HepG2 (cell line): ENCODE results near the gene TMC8. TPM values are rescaled to one million over a fixed set of nuclear protein-coding genes. Genes with fewer than 3 reads are reported as not detected.
A peak's percentile ranks its signal among the peaks of the same experiment; 100 is the strongest.

Experiments
- MNT ChIP-seq: fragments of 450-650 bp; IDR thresholded peaks from 2 replicates; pipeline ENCODE4 v1.6.1; 2016
- MTA3 ChIP-seq: sonication (generic); formaldehyde crosslinking; IDR thresholded peaks from 2 replicates; pipeline ENCODE4 v1.4.0; 2020; ENCODE audit warnings: missing genetic modification reagents
- PAF1 ChIP-seq: IDR thresholded peaks from 2 replicates; pipeline ENCODE4 v1.6.1; 2016; ENCODE audit warnings: missing genetic modification reagents, missing compliant biosample characterization
- PRDM10 ChIP-seq: sonication (generic); formaldehyde crosslinking; IDR thresholded peaks from 2 replicates; pipeline ENCODE4 v1.4.0; 2020; ENCODE audit warnings: low read depth, missing genetic modification reagents
- PRMT3 ChIP-seq: sonication (generic); formaldehyde crosslinking; IDR thresholded peaks from 2 replicates; pipeline ENCODE4 v1.8.1; 2022; ENCODE audit warnings: low read depth, mild to moderate bottlenecking, moderate library complexity, missing genetic modification reagents, borderline replicate concordance
- SOX6 ChIP-seq, 2 experiments: fragments of 450-650 bp in 1 of 2; sonication (generic) in 1 of 2; formaldehyde crosslinking in 1 of 2; IDR thresholded peaks; 2 replicates each; pipeline versions ENCODE4 v1.4.0 to v1.6.1; 2017 to 2020; ENCODE audit warnings: antibody characterized with exemption in 1 of 2, mild to moderate bottlenecking in 1 of 2, missing genetic modification reagents in 1 of 2
- TCF7 ChIP-seq: sonication (generic); IDR thresholded peaks from 2 replicates; pipeline ENCODE4 v1.6.1; 2016; ENCODE audit warnings: antibody characterized with exemption, low read depth
- TGIF2 ChIP-seq: IDR thresholded peaks from 2 replicates; pipeline ENCODE4 v1.6.1; 2016; ENCODE audit warnings: control low read depth, missing compliant biosample characterization
- ZNF3 ChIP-seq: IDR thresholded peaks from 2 replicates; pipeline ENCODE4 v1.7.0; 2017; ENCODE audit warnings: inconsistent platforms
- ZNF510 ChIP-seq: sonication (generic); formaldehyde crosslinking; IDR thresholded peaks from 2 replicates; pipeline ENCODE4 v1.4.0; 2020; ENCODE audit warnings: low read depth, mild to moderate bottlenecking, missing genetic modification reagents
- ZNF709 ChIP-seq: sonication (generic); formaldehyde crosslinking; IDR thresholded peaks from 2 replicates; pipeline ENCODE4 v1.5.0; 2020; ENCODE audit warnings: mild to moderate bottlenecking, missing genetic modification reagents
- ZNF720 ChIP-seq: sonication (generic); formaldehyde crosslinking; IDR thresholded peaks from 2 replicates; pipeline ENCODE4 v1.4.0; 2020; ENCODE audit warnings: missing genetic modification reagents
- ZNF75D ChIP-seq: sonication (generic); formaldehyde crosslinking; IDR thresholded peaks from 2 replicates; pipeline ENCODE4 v1.8.1; 2023; ENCODE audit warnings: missing genetic modification reagents, mild to moderate bottlenecking, borderline replicate concordance
- ZNF775 ChIP-seq: sonication (generic); formaldehyde crosslinking; IDR thresholded peaks from 2 replicates; pipeline ENCODE4 v1.4.0; 2020; ENCODE audit warnings: missing genetic modification reagents, mild to moderate bottlenecking, moderate library complexity, borderline replicate concordance
- polyA plus RNA-seq, 8 experiments: library from polyadenylated mRNA; depleted of rRNA in 3 of 8; stranded (reverse) in 7 of 8; unstranded in 1 of 8; fragments of >200 nt; fragmentation: Illumina TruSeq in 4 of 8; extraction: Trizol in 4 of 8; gene quantifications; 2 replicates each; pipeline versions ENCODE4 v1.2.1 to v1.2.3, GENCODE V29; 2011 to 2016; ENCODE audit warnings: low read depth in 4 of 8, missing spikeins in 1 of 8, mixed read lengths in 1 of 8; ENCODE audit not compliant: insufficient read depth in 1 of 8
- total RNA-seq, 5 experiments: library from RNA; depleted of rRNA; stranded (reverse); fragments of >200 nt; fragmentation: Illumina TruSeq; extraction: Trizol; gene quantifications; 2 replicates each; pipeline ENCODE4 v1.2.3, GENCODE V29; 2016; ENCODE audit warnings: low read depth in 1 of 5
- TF ChIP-seq, protein P1 (sequence below): sonication (generic); formaldehyde crosslinking; IDR thresholded peaks from 2 replicates; pipeline ENCODE4 v1.8.0; 2022; ENCODE audit warnings: mild to moderate bottlenecking, missing genetic modification reagents, moderate library complexity
- TF ChIP-seq, protein P2 (sequence below): sonication (generic); formaldehyde crosslinking; IDR thresholded peaks from 2 replicates; pipeline ENCODE4 v1.4.0; 2020; ENCODE audit warnings: missing genetic modification reagents, borderline replicate concordance
- TF ChIP-seq, protein P3 (sequence below): sonication (generic); formaldehyde crosslinking; IDR thresholded peaks from 2 replicates; pipeline ENCODE4 v1.8.0; 2022; ENCODE audit warnings: mild to moderate bottlenecking, missing genetic modification reagents, borderline replicate concordance

TMC8 gene
- total and polyA plus RNA-seq, 2 of the 13 experiments (the other 11 are each of a cell fraction or from before 2014, with no cell fraction given), result 0.53 to 7.8 TPM

DNA sequence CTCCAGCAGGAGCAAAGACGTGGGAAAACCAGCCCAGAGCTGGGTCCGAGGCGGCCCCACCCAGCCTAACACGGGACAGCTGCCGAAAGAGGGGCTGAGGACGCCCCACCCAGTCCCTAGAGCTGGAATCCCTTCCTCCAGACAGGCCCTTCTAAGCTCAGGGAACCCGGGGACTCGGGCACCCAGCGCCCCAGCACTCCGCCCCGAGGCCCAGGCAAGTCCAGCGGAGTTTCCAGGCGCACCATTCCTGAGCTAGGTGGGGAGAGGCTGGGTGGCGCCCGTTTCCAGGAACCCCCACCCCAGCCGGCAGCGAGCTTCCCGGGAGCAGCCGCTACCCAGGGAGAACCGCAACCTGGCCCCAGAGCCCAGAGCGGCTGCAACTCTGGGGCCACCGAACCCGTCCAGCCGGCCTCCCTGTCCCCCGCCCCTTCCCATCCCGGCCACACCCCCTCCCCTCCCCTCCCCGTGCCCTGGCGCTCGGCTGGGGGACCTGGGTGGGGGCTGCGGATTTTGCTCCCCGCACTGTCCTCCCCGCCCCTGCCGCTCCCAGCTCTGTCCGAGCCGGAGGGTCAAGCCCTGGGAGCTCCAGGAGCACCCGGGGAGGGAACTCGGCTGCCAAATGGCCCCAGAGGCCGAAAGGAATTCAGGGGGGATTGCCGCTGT is 2.6 kb upstream of the TMC8 start (continued):
- no peak for TF ChIP-seq SOX6 (IDR thresholded peaks at IDR 0.05)
- TF ChIP-seq SOX6 (CRISPR knock-in tag; IDR thresholded peaks at IDR 0.05), result no peak
- TF ChIP-seq ZNF709 (CRISPR knock-in tag), result no peak
- TF ChIP-seq, protein P1, sequence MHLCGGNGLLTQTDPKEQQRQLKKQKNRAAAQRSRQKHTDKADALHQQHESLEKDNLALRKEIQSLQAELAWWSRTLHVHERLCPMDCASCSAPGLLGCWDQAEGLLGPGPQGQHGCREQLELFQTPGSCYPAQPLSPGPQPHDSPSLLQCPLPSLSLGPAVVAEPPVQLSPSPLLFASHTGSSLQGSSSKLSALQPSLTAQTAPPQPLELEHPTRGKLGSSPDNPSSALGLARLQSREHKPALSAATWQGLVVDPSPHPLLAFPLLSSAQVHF (CRISPR knock-in tag), result no peak
- TF ChIP-seq, protein P2, sequence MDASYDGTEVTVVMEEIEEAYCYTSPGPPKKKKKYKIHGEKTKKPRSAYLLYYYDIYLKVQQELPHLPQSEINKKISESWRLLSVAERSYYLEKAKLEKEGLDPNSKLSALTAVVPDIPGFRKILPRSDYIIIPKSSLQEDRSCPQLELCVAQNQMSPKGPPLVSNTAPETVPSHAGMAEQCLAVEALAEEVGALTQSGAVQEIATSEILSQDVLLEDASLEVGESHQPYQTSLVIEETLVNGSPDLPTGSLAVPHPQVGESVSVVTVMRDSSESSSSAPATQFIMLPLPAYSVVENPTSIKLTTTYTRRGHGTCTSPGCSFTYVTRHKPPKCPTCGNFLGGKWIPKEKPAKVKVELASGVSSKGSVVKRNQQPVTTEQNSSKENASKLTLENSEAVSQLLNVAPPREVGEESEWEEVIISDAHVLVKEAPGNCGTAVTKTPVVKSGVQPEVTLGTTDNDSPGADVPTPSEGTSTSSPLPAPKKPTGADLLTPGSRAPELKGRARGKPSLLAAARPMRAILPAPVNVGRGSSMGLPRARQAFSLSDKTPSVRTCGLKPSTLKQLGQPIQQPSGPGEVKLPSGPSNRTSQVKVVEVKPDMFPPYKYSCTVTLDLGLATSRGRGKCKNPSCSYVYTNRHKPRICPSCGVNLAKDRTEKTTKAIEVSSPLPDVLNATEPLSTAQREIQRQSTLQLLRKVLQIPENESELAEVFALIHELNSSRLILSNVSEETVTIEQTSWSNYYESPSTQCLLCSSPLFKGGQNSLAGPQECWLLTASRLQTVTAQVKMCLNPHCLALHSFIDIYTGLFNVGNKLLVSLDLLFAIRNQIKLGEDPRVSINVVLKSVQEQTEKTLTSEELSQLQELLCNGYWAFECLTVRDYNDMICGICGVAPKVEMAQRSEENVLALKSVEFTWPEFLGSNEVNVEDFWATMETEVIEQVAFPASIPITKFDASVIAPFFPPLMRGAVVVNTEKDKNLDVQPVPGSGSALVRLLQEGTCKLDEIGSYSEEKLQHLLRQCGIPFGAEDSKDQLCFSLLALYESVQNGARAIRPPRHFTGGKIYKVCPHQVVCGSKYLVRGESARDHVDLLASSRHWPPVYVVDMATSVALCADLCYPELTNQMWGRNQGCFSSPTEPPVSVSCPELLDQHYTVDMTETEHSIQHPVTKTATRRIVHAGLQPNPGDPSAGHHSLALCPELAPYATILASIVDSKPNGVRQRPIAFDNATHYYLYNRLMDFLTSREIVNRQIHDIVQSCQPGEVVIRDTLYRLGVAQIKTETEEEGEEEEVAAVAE (CRISPR knock-in tag), result no peak
- TF ChIP-seq MNT, result no peak
- 0 out of 2 replicates have a peak, but pooled peaks have one; percentile 4 for TF ChIP-seq PRDM10 (CRISPR knock-in tag)
- peak; percentile 70; the same call in 1 of the 2 replicates for TF ChIP-seq ZNF510 (CRISPR knock-in tag)
- no peak for TF ChIP-seq PRMT3 (CRISPR knock-in tag)
- TF ChIP-seq ZNF720, result no peak
- no peak for TF ChIP-seq ZNF3
- TF ChIP-seq MTA3 (CRISPR knock-in tag), result no peak
- TF ChIP-seq, protein P3, sequence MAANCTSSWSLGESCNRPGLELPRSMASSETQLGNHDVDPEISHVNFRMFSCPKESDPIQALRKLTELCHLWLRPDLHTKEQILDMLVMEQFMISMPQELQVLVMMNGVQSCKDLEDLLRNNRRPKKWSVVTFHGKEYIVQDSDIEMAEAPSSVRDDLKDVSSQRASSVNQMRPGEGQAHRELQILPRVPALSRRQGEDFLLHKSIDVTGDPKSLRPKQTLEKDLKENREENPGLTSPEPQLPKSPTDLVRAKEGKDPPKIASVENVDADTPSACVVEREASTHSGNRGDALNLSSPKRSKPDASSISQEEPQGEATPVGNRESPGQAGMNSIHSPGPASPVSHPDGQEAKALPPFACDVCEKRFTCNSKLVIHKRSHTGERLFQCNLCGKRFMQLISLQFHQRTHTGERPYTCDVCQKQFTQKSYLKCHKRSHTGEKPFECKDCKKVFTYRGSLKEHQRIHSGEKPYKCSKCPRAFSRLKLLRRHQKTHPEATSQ (CRISPR knock-in tag), result no peak
- TF ChIP-seq ZNF75D, result no peak
- TF ChIP-seq PAF1 (CRISPR knock-in tag), result no peak
- TF ChIP-seq TGIF2 (CRISPR knock-in tag), result no peak
- no peak for TF ChIP-seq TCF7
- 0 out of 2 replicates have a peak, but pooled peaks have one; percentile 12 for TF ChIP-seq ZNF775 (CRISPR knock-in tag)
